ENCODE measurements around the gene CTNNA3. TPM values are rescaled to one million over a fixed set of nuclear protein-coding genes. Genes with fewer than 3 reads are reported as not detected.

Gene CTNNA3
- total RNA-seq, 4 donors from 2014 or later, result 1.2 to 7.1 (median 1.3) TPM

DNA sequence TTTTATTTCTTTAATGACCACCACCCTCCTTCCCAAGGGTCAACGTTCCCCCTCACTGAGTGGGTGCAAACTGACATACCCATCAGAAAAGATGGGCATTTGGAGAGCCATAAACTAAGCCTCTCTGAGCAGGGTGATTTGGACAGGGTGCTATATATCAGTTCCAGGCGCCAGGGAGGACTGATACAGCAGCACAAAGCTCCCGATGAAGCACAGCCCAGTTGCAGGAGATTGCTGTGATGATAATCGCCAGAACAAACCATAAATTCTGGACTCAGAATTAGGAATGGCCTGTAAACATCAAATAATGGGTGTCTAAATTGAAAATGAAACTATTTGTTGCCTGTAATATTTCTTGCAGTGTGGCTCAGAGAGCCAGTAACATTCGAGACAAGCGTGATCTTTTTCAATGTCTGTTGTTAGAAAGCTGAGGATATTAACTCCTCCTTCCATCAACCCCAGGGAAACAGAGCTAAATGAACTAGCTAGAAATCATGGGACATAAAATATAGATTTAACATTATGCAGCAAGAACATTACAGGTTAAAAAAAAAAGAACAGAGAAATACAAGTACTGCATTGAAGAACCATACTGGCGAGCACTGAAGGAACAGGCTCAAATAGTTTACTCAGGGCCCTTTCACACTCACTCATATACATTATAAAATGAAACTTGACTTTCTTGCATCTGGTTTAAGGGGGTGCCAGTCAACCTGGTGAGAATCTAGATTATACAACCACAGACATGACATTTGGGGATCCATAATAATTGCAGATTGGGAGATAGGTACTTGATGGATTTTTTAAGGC lies 907.6 kb downstream of the CTNNA3 start:
- TF ChIP-seq CTCF (IDR thresholded peaks at IDR 0.05), result no peak
- no peak for ATAC-seq (ENCODE audit: low FRiP score)
- no peak for DNase-seq (ENCODE audit: low spot score)

- no peak for TF ChIP-seq CTCF (IDR thresholded peaks at IDR 0.05)
- no peak for ATAC-seq (ENCODE audit: low FRiP score)
- no peak for DNase-seq (ENCODE audit: low spot score)
These were observed 909.3 kb downstream of the CTNNA3 start for GRCh38 chr10:66786709-66787108.

DNA sequence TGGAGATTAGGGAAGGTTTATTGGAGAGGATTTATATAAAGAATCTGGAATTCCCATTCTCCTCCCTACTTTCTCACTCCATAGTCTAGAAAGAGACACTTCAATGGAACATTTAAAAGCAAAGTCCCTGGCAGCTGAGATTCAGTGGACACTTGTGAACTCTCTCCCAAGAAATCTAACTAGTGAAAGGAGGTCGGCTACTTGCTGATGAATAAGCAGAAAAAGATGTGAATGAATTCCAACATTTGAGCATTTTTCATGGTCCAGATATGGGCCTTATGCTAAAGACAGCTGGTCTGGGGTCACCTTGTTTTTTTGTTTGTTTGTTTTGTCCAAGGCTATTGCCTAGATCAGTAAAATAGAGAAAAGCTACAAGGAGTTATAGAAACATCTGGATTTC lies 911.2 kb downstream of the CTNNA3 start:
- no peak for DNase-seq (ENCODE audit: low spot score)
- no peak for ATAC-seq (ENCODE audit: low FRiP score)
- TF ChIP-seq CTCF (IDR thresholded peaks at IDR 0.05), result no peak

DNA sequence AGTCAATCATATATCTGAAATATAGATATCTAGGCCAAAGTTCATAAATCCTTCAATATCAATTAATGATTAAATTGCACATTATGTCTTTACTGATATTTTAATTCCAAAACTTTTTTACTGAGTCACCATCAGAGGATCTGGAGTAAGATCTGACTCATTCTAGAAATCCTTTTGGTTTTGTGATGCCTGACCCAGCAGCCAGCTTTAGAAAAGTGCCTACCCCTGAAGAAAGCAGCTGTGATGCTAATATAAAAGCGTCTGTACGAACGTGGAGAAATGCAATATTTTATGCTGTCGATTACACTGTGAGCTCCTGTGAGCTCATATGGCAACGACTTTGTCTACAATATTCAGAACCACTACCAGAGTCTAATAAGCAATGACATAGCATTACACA lies 912.7 kb downstream of the CTNNA3 start:
- ATAC-seq (ENCODE audit: low FRiP score) (no peak), DNase-seq (ENCODE audit: low spot score) (no peak)
- no peak for TF ChIP-seq CTCF (IDR thresholded peaks at IDR 0.05)

GRCh38 chr10:66782776-66783175 lies 913.2 kb downstream of the CTNNA3 start:
- TF ChIP-seq CTCF (IDR thresholded peaks at IDR 0.05), result no peak
- ATAC-seq (ENCODE audit: low FRiP score) (no peak), DNase-seq (ENCODE audit: low spot score) (no peak)

DNA sequence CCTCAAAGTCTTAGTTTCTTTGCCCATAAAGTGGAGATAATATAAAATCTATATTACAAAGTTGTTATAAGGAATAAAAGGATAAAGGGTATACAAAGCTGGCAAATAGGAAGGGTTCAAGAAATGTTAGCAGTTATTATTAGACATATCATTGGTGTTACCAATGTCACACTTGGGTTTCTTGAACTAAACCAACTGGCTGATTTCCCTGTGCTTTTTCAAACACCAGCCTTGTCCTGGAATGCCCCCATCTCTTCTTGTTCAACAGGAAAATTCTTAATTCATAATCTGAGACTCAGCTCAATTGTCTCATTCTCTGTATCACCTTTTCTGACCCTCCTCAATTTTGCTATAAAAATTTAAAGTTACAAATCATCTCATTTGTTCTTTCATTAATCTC lies 913.9 kb downstream of the CTNNA3 start:
- no peak for ATAC-seq (ENCODE audit: low FRiP score)
- TF ChIP-seq CTCF (IDR thresholded peaks at IDR 0.05), result no peak
- no peak for DNase-seq (ENCODE audit: low spot score)

DNA sequence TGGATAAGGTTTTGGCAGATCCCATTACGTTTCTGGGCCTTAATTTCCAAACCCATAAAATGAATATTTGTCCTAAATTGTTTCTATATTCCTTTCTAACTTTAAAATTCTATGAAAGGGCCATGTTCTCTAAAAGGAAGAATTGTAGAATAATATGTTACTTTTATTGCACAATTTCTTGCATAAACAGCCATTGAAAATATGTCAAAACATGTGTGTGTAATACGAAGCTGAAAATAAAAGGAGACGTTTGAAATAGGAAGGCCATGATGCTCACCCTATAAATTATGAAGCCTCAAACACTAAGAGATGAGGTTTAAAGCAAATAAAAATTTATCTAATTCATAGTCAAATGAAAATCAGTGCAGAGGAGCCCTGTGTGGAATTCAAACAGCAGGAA lies 915.2 kb downstream of the CTNNA3 start:
- TF ChIP-seq CTCF (IDR thresholded peaks at IDR 0.05), result no peak
- DNase-seq (ENCODE audit: low spot score) (no peak), ATAC-seq (ENCODE audit: low FRiP score) (no peak)

Data from omental fat pad (tissue), 4 donors.